BE2C (cell line): ENCODE measurements around the gene TFDP1.

ENCODE experiments used
- DNase-seq: peaks from one replicate; pipeline ENCODE4 v3.0.0-alpha.2; 2020
- H3K27me3 ChIP-seq: fragments of 250-450 bp; sonication (Bioruptor Pico); 2 replicates; pipeline ENCODE4 v1.5.1; 2020; ENCODE audit warnings: mild to moderate bottlenecking
- H3K36me3 ChIP-seq: fragments of 250-450 bp; sonication (Bioruptor Pico); 2 replicates; pipeline ENCODE4 v1.5.1; 2020; ENCODE audit warnings: mild to moderate bottlenecking
- H3K4me1 ChIP-seq: fragments of 250-450 bp; sonication (Bioruptor Pico); 2 replicates; pipeline ENCODE4 v1.5.1; 2020
- H3K4me3 ChIP-seq: 2 replicates; pipeline ENCODE4 v1.5.1; 2011; ENCODE audit warnings: low read depth, low read length
- H3K9me3 ChIP-seq: fragments of 250-450 bp; sonication (Bioruptor Pico); 2 replicates; pipeline ENCODE4 v1.5.1; 2020
- CTCF ChIP-seq: IDR thresholded peaks from 2 replicates; pipeline ENCODE4 v1.5.1; 2012; ENCODE audit warnings: mild to moderate bottlenecking, low read depth, low read length

TFDP1 gene

GRCh38 chr13:113597391-113598080 lies 13.0 kb downstream of the TFDP1 start:
- Histone ChIP-seq H3K4me3 (no peak overlapping the region), H3K4me1 (no peaks in the 10 kb centered on the region), H3K9me3 (no peaks in the 10 kb centered on the region), H3K36me3 (peaks cover 47% of the 10 kb centered on the region), H3K27me3 (no peaks in the 10 kb centered on the region)
- TF ChIP-seq CTCF = no peak
- peak; percentile 24 for DNase-seq

DNA sequence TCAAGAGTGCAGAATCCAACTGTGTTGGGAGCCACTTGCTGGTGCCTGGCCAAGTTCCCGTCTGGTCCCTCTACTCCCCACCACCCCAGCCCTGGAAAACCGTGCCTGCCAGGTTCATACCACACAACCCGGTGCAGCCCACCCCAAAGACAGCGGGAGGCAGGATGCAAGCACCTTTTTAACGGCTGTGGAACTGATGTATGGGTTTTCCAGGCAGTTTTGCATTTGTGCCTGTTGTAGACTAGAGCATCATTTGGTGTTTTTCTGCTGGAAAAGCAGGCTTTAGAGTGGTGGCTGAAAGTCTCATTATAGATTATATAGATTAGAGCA lies 13.5 kb downstream of the TFDP1 start:
- peaks cover 45% of the 10 kb centered on the region for H3K36me3 ChIP-seq
- no peaks in the 10 kb centered on the region for H3K27me3 ChIP-seq
- no peak for TF ChIP-seq CTCF
- H3K9me3 ChIP-seq = no peaks in the 10 kb centered on the region
- H3K4me1 ChIP-seq = no peaks in the 10 kb centered on the region
- no peak for DNase-seq
- H3K4me3 ChIP-seq = no peak overlapping the region

- Histone ChIP-seq H3K27me3 (no peaks in the 10 kb centered on the region), H3K36me3 (peaks cover 45% of the 10 kb centered on the region), H3K4me3 (no peak overlapping the region), H3K4me1 (no peaks in the 10 kb centered on the region), H3K9me3 (no peaks in the 10 kb centered on the region)
- peak; percentile 5 for DNase-seq
- TF ChIP-seq CTCF = no peak
These were observed 13.9 kb downstream of the TFDP1 start for GRCh38 chr13:113598481-113598880.

GRCh38 chr13:113599391-113599790 lies 14.8 kb downstream of the TFDP1 start:
- no peak overlapping the region for H3K4me3 ChIP-seq
- no peak for TF ChIP-seq CTCF
- peak; percentile 1 for DNase-seq
- H3K36me3 ChIP-seq = peaks cover 46% of the 10 kb centered on the region
- no peaks in the 10 kb centered on the region for H3K4me1 ChIP-seq
- H3K27me3 ChIP-seq = no peaks in the 10 kb centered on the region
- H3K9me3 ChIP-seq = no peaks in the 10 kb centered on the region

DNA sequence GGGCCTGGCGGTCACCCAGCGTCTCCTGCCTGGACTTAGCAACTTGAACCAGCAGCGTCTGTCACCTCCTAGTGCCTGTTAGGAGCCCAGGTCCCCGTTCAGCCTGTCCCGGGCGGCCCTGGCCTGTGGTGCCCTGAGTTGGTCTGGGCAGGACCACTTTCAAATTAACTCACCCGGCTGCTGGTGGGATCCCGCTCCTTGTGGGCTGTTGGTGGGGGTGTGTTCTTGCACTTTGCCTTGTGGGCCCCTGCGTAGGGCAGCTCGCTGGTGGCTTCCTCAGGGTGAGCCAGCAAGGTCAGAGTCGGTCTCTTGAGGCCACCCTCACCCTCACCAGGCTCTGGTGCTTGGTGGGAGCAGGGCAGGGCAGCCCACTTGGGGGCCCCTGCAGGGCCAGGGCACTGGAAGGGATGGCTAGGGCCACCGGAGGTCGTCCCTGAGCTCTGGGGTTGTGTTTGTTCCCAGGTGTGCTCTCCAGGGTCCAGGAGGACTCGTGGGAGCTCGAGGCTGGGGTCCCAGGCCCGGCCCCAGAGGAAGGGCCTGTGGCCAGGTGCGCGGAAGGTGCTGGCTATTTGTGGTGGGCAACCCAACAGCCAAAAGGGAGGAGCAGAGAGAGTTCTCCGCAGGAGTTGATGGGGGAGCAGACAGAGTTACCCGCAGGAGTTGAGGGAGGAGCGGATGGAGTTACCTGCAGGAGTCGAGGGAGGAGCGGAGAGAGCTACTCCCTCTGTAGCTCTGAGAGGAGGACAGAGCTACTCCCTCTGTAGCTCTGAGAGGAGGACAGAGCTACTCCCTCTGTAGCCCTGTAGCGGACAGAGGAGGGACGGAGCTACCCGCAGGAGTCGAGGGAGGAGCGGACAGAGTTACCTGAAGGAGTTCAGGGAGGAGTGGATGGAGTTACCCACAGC lies 16.9 kb downstream of the TFDP1 start:
- no peaks in the 10 kb centered on the region for H3K27me3 ChIP-seq
- H3K4me1 ChIP-seq = no peaks in the 10 kb centered on the region
- H3K36me3 ChIP-seq = peaks cover 38% of the 10 kb centered on the region
- TF ChIP-seq CTCF = no peak
- no peaks in the 10 kb centered on the region for H3K9me3 ChIP-seq
- H3K4me3 ChIP-seq = no peak overlapping the region
- DNase-seq = no peak
